Activated CD4-positive, alpha-beta T cell treated with anti-CD3 and anti-CD28 coated beads for 24 hours (primary cell): ENCODE data around the gene SWT1.
"Not testable (repeated sequence)": the region's sequence is repeated elsewhere in the genome, so short reads cannot be mapped to it uniquely, and the experiment has no call there.

Experiments used
- DNase-seq, 2 donors: peaks; one replicate each; pipeline ENCODE4 v3.0.0-alpha.2; 2020; ENCODE audit warnings: low read depth in 2 of 2

SWT1 gene

GRCh38 chr1:185245466-185245865 is 88.5 kb downstream of the SWT1 start:
- DNase-seq, result no peak

- DNase-seq, result no peak
Observed at GRCh38 chr1:185249563-185249962, 92.6 kb downstream of the SWT1 start.

GRCh38 chr1:185250063-185250462 is 93.1 kb downstream of the SWT1 start:
- no peak for DNase-seq

- DNase-seq, result not testable (repeated sequence)
Observed at GRCh38 chr1:185251928-185252327, 95.0 kb downstream of the SWT1 start.

- DNase-seq, result not testable (repeated sequence)
Observed at GRCh38 chr1:185252404-185252803, 95.4 kb downstream of the SWT1 start.

- not testable (repeated sequence) for DNase-seq
Observed at GRCh38 chr1:185255595-185255994, 98.6 kb downstream of the SWT1 start.

GRCh38 chr1:185257116-185257949 is 100.4 kb downstream of the SWT1 start:
- not testable (repeated sequence) for DNase-seq

- DNase-seq, result no peak
Observed at GRCh38 chr1:185257950-185258208, 100.9 kb downstream of the SWT1 start.

GRCh38 chr1:185258676-185259075 is 101.7 kb downstream of the SWT1 start:
- DNase-seq, result no peak

GRCh38 chr1:185260611-185261010 is 103.6 kb downstream of the SWT1 start:
- no peak for DNase-seq

- no peak for DNase-seq
Observed at GRCh38 chr1:185262151-185262550, 105.2 kb downstream of the SWT1 start.

GRCh38 chr1:185263292-185263691 is 106.3 kb downstream of the SWT1 start:
- DNase-seq, result no peak

GRCh38 chr1:185263780-185264179 is 106.8 kb downstream of the SWT1 start:
- no peak for DNase-seq

- DNase-seq, result no peak
Observed at GRCh38 chr1:185265314-185265713, 108.3 kb downstream of the SWT1 start.

GRCh38 chr1:185267301-185267700 is 110.3 kb downstream of the SWT1 start:
- no peak for DNase-seq

GRCh38 chr1:185267701-185268100 is 110.7 kb downstream of the SWT1 start:
- no peak for DNase-seq

GRCh38 chr1:185268352-185268751 is 111.4 kb downstream of the SWT1 start:
- no peak for DNase-seq

- no peak for DNase-seq
Observed at GRCh38 chr1:185271921-185272320, 115.0 kb downstream of the SWT1 start.

GRCh38 chr1:185279571-185279970 is 122.6 kb downstream of the SWT1 start:
- no peak for DNase-seq

GRCh38 chr1:185280589-185280988 is 123.6 kb downstream of the SWT1 start:
- DNase-seq, result no peak

GRCh38 chr1:185281245-185281644 is 124.3 kb downstream of the SWT1 start:
- DNase-seq, result no peak

GRCh38 chr1:185284116-185284515 is 127.1 kb downstream of the SWT1 start:
- DNase-seq, result no peak

GRCh38 chr1:185284533-185285276 is 127.7 kb downstream of the SWT1 start:
- no peak for DNase-seq
